ENCODE results near the gene DNAJB12.
"Not testable (repeated sequence)": the region's sequence is repeated elsewhere in the genome, so short reads cannot be mapped to it uniquely, and the experiment has no call there.

The DNAJB12 gene

DNA sequence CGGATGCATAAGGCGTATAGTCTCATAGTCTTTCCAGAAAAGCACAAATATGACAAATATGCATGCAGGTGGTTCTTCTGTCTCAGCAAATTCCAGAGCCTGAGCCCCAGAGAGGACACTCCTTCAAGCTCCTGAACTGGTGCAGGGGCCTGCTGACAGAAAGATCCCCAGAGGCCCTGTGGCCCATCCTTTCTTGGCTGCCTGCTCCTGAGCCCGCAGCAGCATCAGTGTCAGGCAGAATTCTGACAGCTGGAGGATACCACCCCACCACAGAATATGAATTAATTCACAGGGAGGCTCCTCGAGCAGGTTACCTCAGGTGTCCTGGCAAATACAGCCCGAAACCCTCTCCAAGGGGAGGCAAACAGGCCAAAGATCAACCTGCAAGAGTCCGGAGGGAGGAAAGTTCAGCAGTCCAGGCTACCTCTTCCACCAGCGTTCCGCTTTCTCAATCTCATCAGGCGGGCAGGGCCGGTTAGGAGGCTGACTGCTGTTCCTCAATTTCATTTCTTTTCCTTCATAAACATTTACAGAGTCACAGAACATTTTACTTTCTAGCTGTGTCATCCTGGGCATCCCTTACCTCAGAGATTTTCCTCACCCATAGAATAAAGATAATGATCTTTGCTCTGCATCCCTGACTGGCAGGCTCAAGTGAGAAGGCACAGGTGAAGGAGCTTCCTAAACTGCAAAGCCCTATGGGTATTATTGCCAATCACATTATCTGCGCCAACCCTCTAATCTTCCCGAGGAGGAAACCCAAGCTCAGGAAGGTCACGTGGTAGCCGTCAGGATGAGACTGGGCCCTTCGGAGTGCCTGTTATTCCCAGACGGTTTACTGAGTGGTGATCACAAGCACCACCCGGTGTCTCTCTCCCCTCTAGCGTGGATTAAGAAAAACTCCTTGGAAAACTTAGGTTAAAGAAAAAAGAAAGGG, 1.4 kb downstream of the DNAJB12 start:
- peak; percentile 34 for DNase-seq

DNA sequence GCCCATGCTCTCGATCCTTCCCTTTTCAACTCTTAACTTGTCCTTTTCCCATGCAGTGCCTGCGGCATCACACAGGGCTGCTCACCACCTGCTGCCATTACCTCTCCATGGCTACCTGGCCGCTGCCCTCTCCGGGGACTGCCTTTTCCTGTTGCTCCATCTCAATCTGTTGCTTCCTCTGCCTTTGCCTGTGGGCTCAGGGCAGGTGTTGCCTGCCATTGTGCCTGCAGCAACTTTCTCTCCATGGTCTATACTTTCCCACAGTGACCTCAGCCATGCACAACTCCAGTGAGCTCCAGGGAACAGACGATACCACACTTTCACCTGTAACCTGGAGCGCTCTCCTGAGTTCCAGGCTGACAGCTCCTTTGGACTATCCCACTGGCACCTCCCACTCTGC, 3.2 kb downstream of the DNAJB12 start:
- no peak for DNase-seq

GRCh38 chr10:72349438-72349837, 5.3 kb downstream of the DNAJB12 start:
- no peak for DNase-seq

- no peak for DNase-seq
Observed at GRCh38 chr10:72348282-72348681, 6.4 kb downstream of the DNAJB12 start.

DNA sequence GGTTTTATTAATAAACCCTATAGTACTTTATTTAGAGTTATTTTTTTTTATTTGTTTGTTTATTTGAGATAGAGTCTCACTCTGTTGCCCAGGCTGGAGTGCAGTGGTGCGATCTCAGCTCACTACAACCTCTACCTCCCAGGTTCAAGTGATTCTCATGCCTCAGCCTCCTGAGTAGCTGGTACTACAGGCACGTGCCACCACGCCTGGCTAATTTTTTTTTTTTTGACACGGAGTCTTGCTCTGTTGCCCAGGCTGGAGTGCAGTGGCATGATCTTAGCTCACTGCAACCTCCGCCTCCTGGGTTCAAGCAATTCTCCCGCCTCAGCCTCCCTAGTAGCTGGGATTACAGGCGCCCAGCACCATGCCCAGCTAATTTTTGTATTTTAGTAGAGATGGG, 8.6 kb downstream of the DNAJB12 start:
- not testable (repeated sequence) for DNase-seq

DNA sequence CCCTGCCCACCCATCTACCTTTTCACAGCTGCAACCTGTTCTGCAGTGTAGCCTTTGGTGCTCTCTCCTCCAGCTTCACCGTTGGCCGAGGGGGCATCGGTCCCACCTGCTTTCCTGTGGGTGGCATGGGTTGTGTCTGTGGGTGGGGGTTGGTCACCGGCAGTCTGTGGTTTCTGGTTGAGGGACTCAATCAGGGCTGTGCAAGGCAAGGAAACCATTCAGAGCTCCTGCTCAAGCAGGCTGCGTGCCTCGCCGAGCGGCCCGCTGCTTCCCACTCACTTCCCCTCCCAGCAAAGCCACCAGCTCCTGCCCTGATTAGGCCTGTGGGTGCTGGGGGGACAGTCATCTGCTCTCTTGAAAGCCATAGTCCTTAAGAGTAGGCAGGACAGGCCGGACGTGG, 9.8 kb downstream of the DNAJB12 start:
- DNase-seq: peak; percentile 38

GRCh38 chr10:72342911-72343310, 11.8 kb downstream of the DNAJB12 start:
- no peak for DNase-seq

DNA sequence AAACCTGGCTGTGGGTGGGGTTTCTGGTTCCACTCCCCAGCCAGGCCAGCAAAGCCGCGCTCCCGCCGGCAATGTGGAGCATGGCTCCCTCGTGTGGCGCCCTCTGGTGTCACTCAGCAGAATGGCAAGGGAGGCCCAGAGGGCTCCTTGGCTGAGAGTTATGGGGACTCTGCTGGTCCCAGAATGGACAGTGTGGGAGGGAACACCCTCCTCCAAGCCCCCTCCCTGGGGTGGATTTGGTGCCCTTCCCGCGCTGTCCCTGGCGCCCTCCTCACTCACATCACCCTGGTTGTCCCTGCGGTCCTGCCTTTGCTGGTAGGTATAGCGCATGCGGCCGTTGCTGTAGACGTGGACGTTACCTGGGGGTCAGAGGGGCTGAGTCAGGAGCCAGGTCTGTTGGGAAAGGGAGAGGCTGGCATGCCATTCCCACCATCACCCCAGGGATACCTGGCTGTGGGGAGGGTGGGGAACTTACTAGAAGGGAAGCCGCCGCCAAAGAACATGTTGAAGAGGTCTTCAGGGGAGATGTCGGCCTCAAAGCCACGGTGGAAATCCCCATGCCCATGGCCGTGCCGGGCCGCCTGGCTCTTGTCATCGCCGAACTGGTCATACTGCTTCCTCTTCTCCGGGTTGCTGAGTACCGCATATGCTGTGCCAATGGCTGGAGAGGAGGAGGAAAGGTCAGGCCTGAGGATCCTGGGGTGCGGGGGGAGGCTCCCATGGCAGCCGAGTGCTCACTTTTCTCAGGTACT, 14.0 kb downstream of the DNAJB12 start:
- DNase-seq: peak; percentile 86

GRCh38 chr10:72338180-72338579, 16.5 kb downstream of the DNAJB12 start:
- DNase-seq: no peak

DNA sequence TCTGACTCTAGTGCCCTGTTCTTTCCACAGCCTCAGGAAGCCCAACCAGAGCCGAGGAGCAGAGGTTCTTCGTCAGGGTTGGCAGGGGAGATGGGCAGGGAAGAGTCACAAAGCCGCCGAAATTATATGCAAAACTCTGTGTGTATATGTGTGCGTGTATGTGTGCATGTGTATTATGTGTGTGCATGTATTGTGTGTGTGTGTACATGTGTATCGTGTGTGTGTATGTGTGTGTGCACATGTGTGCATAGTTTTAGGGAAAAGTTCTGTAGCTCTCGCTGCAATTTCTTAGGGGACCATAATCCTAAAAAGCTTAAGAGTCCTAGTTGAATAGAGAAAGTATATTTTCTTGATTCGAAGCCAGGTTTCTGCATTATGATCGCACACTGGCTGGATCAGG, 17.0 kb downstream of the DNAJB12 start:
- DNase-seq: no peak

DNA sequence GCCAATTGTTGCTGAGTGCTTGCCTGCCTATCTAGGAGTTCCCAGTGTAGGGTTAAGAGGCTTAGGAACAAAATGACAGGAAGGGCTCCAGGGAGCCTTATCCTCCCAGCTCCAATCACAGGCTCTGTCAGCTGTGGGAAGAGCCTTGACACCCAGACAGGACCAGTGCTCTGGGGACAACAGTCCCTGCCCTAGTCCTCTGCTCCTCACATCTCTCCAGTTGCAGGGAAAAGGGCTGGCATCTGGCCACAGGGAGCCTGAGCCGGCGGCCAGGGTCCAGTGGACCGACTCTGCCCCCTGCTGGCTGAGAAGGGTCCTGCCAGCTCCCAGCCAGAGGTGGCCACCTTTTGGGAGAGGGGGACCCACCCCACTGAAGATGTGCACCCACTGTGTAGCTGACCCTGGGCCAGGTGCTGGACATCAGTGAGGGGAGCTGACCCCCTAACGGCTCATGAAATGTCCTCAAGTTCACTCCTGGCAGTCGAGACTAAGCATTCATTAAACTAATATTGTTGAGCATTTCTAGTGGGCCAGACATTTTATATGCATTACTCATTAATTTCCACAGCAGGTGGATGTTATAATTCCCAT, 17.6 kb downstream of the DNAJB12 start:
- DNase-seq: peak; percentile 78

DNA sequence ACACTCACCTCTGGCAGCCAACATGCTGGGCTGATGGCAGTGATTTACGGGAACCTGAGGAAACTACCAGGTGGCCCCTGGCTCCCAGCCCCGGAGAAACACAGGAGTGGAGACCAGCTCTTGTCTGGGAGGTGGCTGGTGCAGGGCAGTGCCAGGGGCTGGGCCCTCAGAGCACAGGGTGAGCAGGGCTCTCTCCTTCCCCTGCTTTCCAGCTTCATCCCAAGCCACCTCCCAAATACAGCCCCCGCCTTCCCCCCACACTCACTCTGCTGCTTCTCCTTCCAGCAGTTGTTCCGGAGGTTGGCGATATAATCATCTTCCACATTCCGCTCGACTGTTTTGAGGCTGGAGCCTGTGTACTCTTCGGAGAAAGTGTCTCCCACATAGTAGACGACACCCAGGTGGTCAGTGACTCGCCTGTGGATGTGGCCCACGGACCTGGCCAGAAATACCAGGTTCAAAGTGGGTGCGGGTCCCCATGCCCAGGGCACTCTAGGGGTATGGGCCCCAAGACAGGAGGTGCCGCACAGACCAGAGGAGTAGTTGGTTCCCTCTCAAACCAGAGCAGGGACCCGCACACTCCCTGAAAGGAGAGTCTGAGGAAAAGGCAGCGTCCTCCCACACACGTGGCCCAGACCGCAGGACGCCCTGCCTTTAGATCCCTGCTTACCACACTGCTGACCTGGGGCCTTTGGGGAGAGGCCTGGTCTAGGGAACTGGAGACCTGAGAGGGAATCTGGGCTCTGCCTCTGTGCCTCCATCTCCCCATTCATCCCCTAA, 18.3 kb downstream of the DNAJB12 start:
- no peak for DNase-seq

DNA sequence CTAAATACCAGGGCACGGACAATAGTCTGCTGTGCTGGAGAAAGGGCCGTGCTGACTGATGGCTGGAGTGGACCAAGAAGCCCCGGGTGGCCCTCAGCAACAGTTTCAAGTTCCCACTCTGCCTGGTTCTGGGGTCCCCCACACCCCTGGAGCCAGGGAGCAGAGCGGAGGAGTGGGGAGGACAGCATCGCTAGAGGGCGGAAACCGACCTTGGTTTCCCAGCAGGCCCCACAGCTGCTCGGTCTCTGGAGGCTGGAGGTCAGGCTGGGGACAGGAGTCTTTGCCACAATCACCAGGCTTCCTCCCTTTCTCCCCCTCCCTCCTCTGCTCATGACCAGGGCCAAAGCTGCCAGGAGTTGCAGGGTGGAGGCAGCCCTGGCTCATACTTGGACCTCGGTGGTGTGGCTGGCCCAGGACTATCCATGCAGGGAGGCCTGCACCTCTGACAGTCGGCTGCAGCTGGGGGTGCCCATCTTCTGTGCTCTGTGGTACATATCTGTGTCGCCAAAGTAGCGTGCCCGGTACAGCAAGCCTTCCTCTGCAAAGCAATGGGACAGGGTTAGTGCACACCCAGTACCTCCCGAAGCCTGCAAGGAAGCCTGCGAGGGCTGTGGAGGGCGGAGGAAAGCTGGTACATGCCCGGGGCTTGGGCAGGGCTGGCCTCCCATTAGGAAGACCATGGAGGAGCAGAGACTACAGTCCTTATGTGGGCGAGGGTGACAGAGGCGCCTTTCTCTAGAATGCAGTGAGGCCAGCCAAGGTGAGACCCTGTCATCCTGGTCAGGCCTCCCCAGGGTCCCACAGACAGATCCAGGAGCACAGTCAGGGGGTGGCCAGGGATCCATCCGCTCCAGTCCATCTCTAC, 19.1 kb downstream of the DNAJB12 start:
- peak; percentile 59 for DNase-seq

GRCh38 chr10:72334825-72335393, 19.8 kb downstream of the DNAJB12 start:
- peak; percentile 81 for DNase-seq

GRCh38 chr10:72334196-72334824, 20.4 kb downstream of the DNAJB12 start:
- peak; percentile 49 for DNase-seq

DNA sequence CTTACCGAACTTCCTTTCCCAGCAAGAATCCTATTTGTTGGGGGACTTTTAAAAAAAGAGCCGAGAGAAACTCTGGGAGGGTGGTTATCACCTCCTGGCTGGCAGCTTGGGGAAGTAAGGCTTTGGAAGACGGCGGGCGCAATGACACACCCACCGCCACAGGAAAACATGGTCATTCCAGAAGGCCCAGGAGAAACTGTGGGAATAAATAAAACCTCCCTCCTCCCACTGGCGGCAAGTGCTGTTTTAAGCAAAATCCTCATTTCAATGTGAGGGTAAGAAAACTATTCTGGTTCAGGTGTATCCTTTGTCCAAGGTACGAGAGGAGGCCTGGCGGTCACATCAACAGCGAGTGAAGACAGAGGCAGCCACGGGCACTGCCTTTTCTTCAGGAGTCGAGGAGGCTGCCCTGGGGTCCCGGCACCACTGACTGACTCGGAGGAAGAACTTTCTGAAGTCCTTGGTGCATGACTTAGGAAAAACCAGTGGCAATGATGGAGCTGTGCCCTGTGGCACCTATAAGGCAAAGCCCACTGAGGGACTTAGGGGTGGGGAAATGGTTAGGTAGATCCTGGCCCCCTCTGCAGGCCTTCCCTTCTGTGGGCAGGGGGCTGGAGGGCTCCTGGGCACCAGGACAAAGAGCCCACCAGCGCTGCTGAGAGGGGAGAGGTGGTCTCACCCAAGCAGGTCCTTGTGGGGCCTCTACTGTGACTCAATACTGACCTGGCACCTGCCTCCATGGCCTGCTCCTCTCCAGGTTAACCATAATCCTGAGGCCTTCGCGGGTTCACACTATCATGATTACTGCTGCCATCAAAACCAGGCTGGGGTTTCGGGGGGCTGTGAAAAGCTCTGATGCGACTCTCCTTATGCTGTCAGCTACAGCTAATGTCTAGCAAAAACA, 21.4 kb downstream of the DNAJB12 start:
- no peak for DNase-seq

DNA sequence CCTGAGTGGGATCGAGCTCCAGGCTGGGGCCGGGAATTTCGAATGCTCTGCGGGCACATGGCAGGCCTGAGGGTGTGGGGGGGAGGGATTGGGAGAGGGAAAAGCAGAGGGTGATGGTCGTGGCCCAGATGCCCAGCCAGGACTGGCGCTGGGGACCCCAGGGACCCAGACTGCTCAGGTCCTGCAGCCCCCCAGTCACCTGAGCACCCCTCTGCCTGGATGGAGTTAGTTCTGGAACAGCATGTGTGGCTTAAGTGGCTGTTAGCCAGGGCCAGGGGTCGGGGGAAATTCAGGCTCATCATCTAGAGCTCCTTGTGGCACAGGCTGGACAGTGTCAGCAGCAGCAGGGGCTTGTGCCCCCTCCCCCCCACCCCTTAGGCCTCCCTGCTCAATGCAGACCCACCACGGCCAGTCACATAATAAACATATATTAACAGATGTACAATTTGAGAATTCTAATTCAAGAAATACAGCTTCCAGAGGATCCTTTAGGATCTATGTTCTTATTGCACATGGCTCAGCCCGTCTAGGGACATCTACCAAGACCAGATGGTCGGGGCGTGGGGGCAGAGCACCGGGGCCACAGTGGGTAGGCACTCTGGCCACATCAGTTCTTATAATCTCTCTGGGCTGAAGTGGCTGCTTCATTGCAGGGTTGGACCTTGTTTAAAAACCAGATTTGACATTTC, 22.2 kb downstream of the DNAJB12 start:
- DNase-seq: peak; percentile 83

- DNase-seq: peak; percentile 98
Observed at GRCh38 chr10:72331575-72332422, 22.9 kb downstream of the DNAJB12 start.

Data from hematopoietic multipotent progenitor cell treated with erythropoietin and hydrocortisone succinate and interleukin-3 and kit ligand, for 6 days (in vitro differentiated cells).